H1 (cell line): ENCODE data around the gene IFITM10. TPM values are rescaled to one million over a fixed set of nuclear protein-coding genes. Genes with fewer than 3 reads are reported as not detected.

Experiments used
- CTCF ChIA-PET: fragments of 300-600 bp; sonication (Branson Sonifier 250); formaldehyde crosslinking; loops from one replicate; lab custom pipeline; 2021; ENCODE audit not compliant: partially characterized antibody; lab: Charles Lee
- POLR2A ChIA-PET: fragments of 300-600 bp; sonication (Branson Sonifier 250); formaldehyde crosslinking; loops from one replicate; lab custom pipeline; 2021; ENCODE audit warnings: inconsistent platforms; ENCODE audit not compliant: partially characterized antibody; lab: Charles Lee
- DNase-seq, 2 experiments: peaks; one replicate each; pipeline versions ENCODE4 v3.0.0 to v3.0.0-alpha.2; 2010 to 2022; ENCODE audit warnings: low spot score in 2 of 2, low read depth in 1 of 2, mixed read lengths in 1 of 2
- FAIRE-seq: peaks from 2 replicates; lab custom pipeline; 2011; peaks lifted over from hg19 to GRCh38; lab: Jason Lieb, UNC
- H2AFZ ChIP-seq: 2 replicates; pipeline ENCODE4 v1.8.1; 2012; ENCODE audit warnings: low read length, inconsistent platforms
- H2AK5ac ChIP-seq: 2 replicates; pipeline ENCODE4 v1.6.1; 2013; ENCODE audit warnings: low read depth, low read length
- H2BK120ac ChIP-seq: replicated peaks from 2 replicates; pipeline ENCODE3; 2013; ENCODE audit warnings: low read depth, low read length, inconsistent platforms
- H2BK12ac ChIP-seq: 2 replicates; pipeline ENCODE4 v1.6.1; 2013; ENCODE audit warnings: low read depth, low read length
- H2BK15ac ChIP-seq: 2 replicates; pipeline ENCODE4 v1.6.1; 2013; ENCODE audit warnings: low read length
- H2BK20ac ChIP-seq: 2 replicates; pipeline ENCODE4 v1.6.1; 2013; ENCODE audit warnings: low read length
- H2BK5ac ChIP-seq: 2 replicates; pipeline ENCODE4 v1.6.1; 2013; ENCODE audit warnings: low read depth, low read length
- H3K14ac ChIP-seq: 2 replicates; pipeline ENCODE4 v1.6.1; 2013; ENCODE audit warnings: inconsistent platforms; ENCODE audit not compliant: insufficient read length
- H3K18ac ChIP-seq: 2 replicates; pipeline ENCODE4 v1.6.1; 2013; ENCODE audit warnings: low read length; ENCODE audit errors: extremely low read depth
- H3K23ac ChIP-seq: 2 replicates; pipeline ENCODE4 v1.6.1; 2013; ENCODE audit warnings: inconsistent platforms; ENCODE audit not compliant: insufficient read length
- H3K23me2 ChIP-seq: 2 replicates; pipeline ENCODE4 v1.6.1; 2013; ENCODE audit warnings: low read depth, low read length
- H3K27ac ChIP-seq: 2 replicates; pipeline ENCODE4 v1.6.1; 2011; ENCODE audit warnings: low read depth, low read length, inconsistent platforms
- H3K27me3 ChIP-seq, 4 experiments: replicated peaks in 1 of 4; 1 replicate in 1 of 4; 2 replicates in 3 of 4; pipeline versions ENCODE4 v1.6.1 to v1.8.1; 2011 to 2013; ENCODE audit warnings: low read length in 3 of 4, mild to moderate bottlenecking in 3 of 4, inconsistent platforms in 2 of 4, mixed read lengths in 2 of 4, moderate library complexity in 1 of 4; ENCODE audit not compliant: control insufficient read depth in 3 of 4, insufficient read depth in 3 of 4; ENCODE audit errors: extremely low read depth in 1 of 4
- H3K36me3 ChIP-seq, 4 experiments: 2 replicates each; pipeline versions ENCODE4 v1.6.1 to v1.8.1; 2011 to 2013; ENCODE audit warnings: mild to moderate bottlenecking in 4 of 4, low read length in 3 of 4, moderate library complexity in 2 of 4, control low read depth in 1 of 4, inconsistent platforms in 1 of 4; ENCODE audit not compliant: insufficient read depth in 4 of 4, control insufficient read depth in 2 of 4
- H3K4ac ChIP-seq: replicated peaks from 2 replicates; pipeline ENCODE3; 2013; ENCODE audit warnings: low read length, low read depth, mixed read lengths, inconsistent platforms; ENCODE audit not compliant: insufficient read length
- H3K4me1 ChIP-seq, 4 experiments: replicated peaks in 1 of 4; 1 replicate in 1 of 4; 2 replicates in 3 of 4; pipeline versions ENCODE4 v1.6.1 to v1.8.1; 2011 to 2013; ENCODE audit warnings: low read length in 3 of 4, inconsistent platforms in 2 of 4, mixed read lengths in 1 of 4; ENCODE audit not compliant: insufficient read depth in 4 of 4, control insufficient read depth in 3 of 4
- H3K4me2 ChIP-seq, 2 experiments: 2 replicates each; pipeline versions ENCODE4 v1.6.1 to v1.8.1; 2011 to 2013; ENCODE audit warnings: low read depth in 2 of 2, low read length in 2 of 2, control low read depth in 1 of 2, inconsistent platforms in 1 of 2, mild to moderate bottlenecking in 1 of 2; ENCODE audit not compliant: insufficient read depth in 1 of 2
- H3K4me3 ChIP-seq, 4 experiments: fragments of 200-600, 300-600 bp in 1 of 4; sonication (generic), shearing (Covaris generic), sonication (Bioruptor Twin) in 1 of 4; 2 replicates each; pipeline versions ENCODE4 v1.5.1 to v1.8.1; 2011 to 2016; ENCODE audit warnings: low read length in 4 of 4, low read depth in 3 of 4, control low read depth in 2 of 4, inconsistent platforms in 2 of 4, mild to moderate bottlenecking in 2 of 4, mixed read lengths in 1 of 4, moderate library complexity in 1 of 4; ENCODE audit not compliant: insufficient read depth in 2 of 4; ENCODE audit errors: extremely low read depth in 1 of 4
- H3K56ac ChIP-seq: replicated peaks from 2 replicates; pipeline ENCODE3; 2013; ENCODE audit warnings: low read depth, mild to moderate bottlenecking, mixed read lengths, low read length, inconsistent platforms; ENCODE audit not compliant: insufficient read length
- H3K79me1 ChIP-seq: 2 replicates; pipeline ENCODE4 v1.6.1; 2013; ENCODE audit warnings: low read depth, low read length, control low read depth
- H3K79me2 ChIP-seq, 2 experiments: 2 replicates each; pipeline versions ENCODE4 v1.6.1 to v1.8.1; 2012 to 2013; ENCODE audit warnings: low read length in 2 of 2, mild to moderate bottlenecking in 2 of 2, inconsistent platforms in 1 of 2; ENCODE audit not compliant: insufficient read depth in 2 of 2, control insufficient read depth in 1 of 2
- H3K9ac ChIP-seq, 4 experiments: replicated peaks in 1 of 4; 1 replicate in 1 of 4; 2 replicates in 3 of 4; pipeline versions ENCODE4 v1.6.1 to v1.8.1; 2011 to 2013; ENCODE audit warnings: low read depth in 3 of 4, low read length in 3 of 4, control low read depth in 2 of 4, mild to moderate bottlenecking in 2 of 4, moderate library complexity in 2 of 4, inconsistent platforms in 1 of 4; ENCODE audit errors: extremely low read depth in 1 of 4
- H3K9me3 ChIP-seq, 2 experiments: 2 replicates each; pipeline versions ENCODE4 v1.6.1 to v1.8.1; 2012 to 2013; ENCODE audit warnings: mild to moderate bottlenecking in 2 of 2, moderate library complexity in 2 of 2, control low read depth in 1 of 2, inconsistent platforms in 1 of 2, low read depth in 1 of 2, low read length in 1 of 2, mixed read lengths in 1 of 2; ENCODE audit not compliant: insufficient read depth in 2 of 2
- H4K20me1 ChIP-seq, 2 experiments: replicated peaks in 1 of 2; 2 replicates each; pipeline versions ENCODE3 to v1.8.1; 2011 to 2013; ENCODE audit warnings: inconsistent platforms in 2 of 2, low read length in 2 of 2, mild to moderate bottlenecking in 1 of 2; ENCODE audit not compliant: insufficient read depth in 2 of 2, control insufficient read depth in 1 of 2
- H4K5ac ChIP-seq: 2 replicates; pipeline ENCODE4 v1.6.1; 2013; ENCODE audit warnings: low read length, low read depth, mixed read lengths, inconsistent platforms; ENCODE audit not compliant: insufficient read length
- H4K8ac ChIP-seq: 2 replicates; pipeline ENCODE4 v1.8.0; 2013; ENCODE audit warnings: mild to moderate bottlenecking, moderate library complexity, low read length, inconsistent platforms; ENCODE audit not compliant: insufficient read depth; ENCODE audit errors: extremely low read depth
- H4K91ac ChIP-seq: replicated peaks from 2 replicates; pipeline ENCODE3; 2013; ENCODE audit warnings: low read length, mixed read lengths, inconsistent platforms; ENCODE audit not compliant: insufficient read length
- ASH2L ChIP-seq: fragments of 200-600, 300-600 bp; sonication (generic); IDR thresholded peaks from one replicate; pipeline ENCODE4 v1.7.1; 2017; ENCODE audit warnings: low read length
- E2F6 ChIP-seq: IDR thresholded peaks from 2 replicates; pipeline ENCODE4 v1.6.1; 2012; ENCODE audit warnings: inconsistent platforms
- GABPA ChIP-seq: IDR thresholded peaks from 2 replicates; pipeline ENCODE4 v1.6.1; 2011; ENCODE audit warnings: mild to moderate bottlenecking, low read length, moderate library complexity, borderline replicate concordance; ENCODE audit not compliant: insufficient read depth
- USF2 ChIP-seq: IDR thresholded peaks from 2 replicates; pipeline ENCODE4 v1.6.1; 2011; ENCODE audit warnings: low read length, improper control_type of control experiment
- WGBS, 2 experiments: shearing (Covaris generic) in 1 of 2; methylation state at CpG; one replicate each; pipeline versions ENCODE4 v1.1.6 to v1.1.7; 2013 to 2015; ENCODE audit warnings: low lambda C conversion rate in 2 of 2, mixed read lengths in 2 of 2, inconsistent platforms in 1 of 2, low coverage in 1 of 2, missing lambda C conversion rate in 1 of 2; ENCODE audit not compliant: insufficient replicate concordance in 2 of 2, insufficient coverage in 1 of 2, insufficient read length in 1 of 2; ENCODE audit errors: extremely low coverage in 1 of 2, missing lambda C conversion rate in 1 of 2; 5-methylcytosine and 5-hydroxymethylcytosine counted together
- polyA plus RNA-seq, 7 experiments: library from polyadenylated mRNA; depleted of rRNA in 3 of 7; stranded (reverse) in 5 of 7; unstranded in 2 of 7; fragments of >200 nt in 5 of 7; fragments of 200-250 nt in 2 of 7; gene quantifications; 1 replicate in 5 of 7; 2 replicates in 1 of 7; 4 replicates in 1 of 7; pipeline versions ENCODE4 v1.2.1 to v1.2.3, GENCODE V29; 2011 to 2013; ENCODE audit warnings: missing spikeins in 2 of 7, mixed read lengths in 2 of 7
- total RNA-seq: library from RNA; stranded (reverse); fragmentation: NEBNext Ultra II Directional; extraction: Animal tissue kit (Norgen Biotek cat#: 25700); gene quantifications from 2 replicates; pipeline ENCODE4 v1.2.1, GENCODE V29; 2021

The IFITM10 gene
- total and polyA plus RNA-seq, 2 of the 8 experiments (the other 6 are each of a cell fraction or from before 2014, with no cell fraction given) = 0.08 to 0.22 TPM

- FAIRE-seq = no peak
- peaks cover 2 to 10% (median 4%) of the 10 kb centered on the region in 4 experiments; a peak in 5 of 7 replicates for H3K4me1 ChIP-seq
- DNase-seq = no peak
- H3K79me2 ChIP-seq = no peaks in the 10 kb centered on the region
- ChIA-PET CTCF (interaction anchor here (1.1 to 4.2 kb wide), 6 partner anchors 9 to 93 kb away, joined by 3 to 21 read pairs (median 3); no protein-coding TSS in a partner anchor), POLR2A (no interaction called here)
- H4K8ac ChIP-seq = no peak overlapping the region
- no peak overlapping the region for H3K14ac ChIP-seq
- no peak overlapping the region for H2BK5ac ChIP-seq
- H4K5ac ChIP-seq = no peak overlapping the region
- H3K56ac ChIP-seq = no peak overlapping the region
- H3K36me3 ChIP-seq = no peaks in the 10 kb centered on the region
- H3K4me2 ChIP-seq = no peak overlapping the region
- no peak overlapping the region for H2BK120ac ChIP-seq
- no peak overlapping the region for H4K91ac ChIP-seq
- H3K18ac ChIP-seq = no peak overlapping the region
- no peak overlapping the region for H2AFZ ChIP-seq
- no peak overlapping the region for H3K27ac ChIP-seq
- H3K4ac ChIP-seq = no peak overlapping the region
- H3K27me3 ChIP-seq = peaks cover 0 to 3% (median 0%) of the 10 kb centered on the region in 4 experiments; a peak in 1 of 7 replicates
- no peak overlapping the region for H2AK5ac ChIP-seq
- H3K23me2 ChIP-seq = no peaks in the 10 kb centered on the region
- H3K9me3 ChIP-seq = no peaks in the 10 kb centered on the region
- H2BK20ac ChIP-seq = no peak overlapping the region
- no peak overlapping the region for H3K9ac ChIP-seq
- TF ChIP-seq GABPA = no peak
- no peak for TF ChIP-seq USF2
- no peak for TF ChIP-seq ASH2L
- no peak for TF ChIP-seq E2F6
- H3K4me3 ChIP-seq = no peak overlapping the region
- no peak overlapping the region for H2BK15ac ChIP-seq
- no peaks in the 10 kb centered on the region for H4K20me1 ChIP-seq
- no peak overlapping the region for H3K23ac ChIP-seq
- WGBS, 2 experiments = 97% methylated on average over 4 of the region's 4 CpGs; no CpG with 5 or more reads in 1 of the 2 experiments
- no peaks in the 10 kb centered on the region for H3K79me1 ChIP-seq
- H2BK12ac ChIP-seq = no peak overlapping the region
These were observed 36.1 kb upstream of the IFITM10 start for GRCh38 chr11:1786466-1786865.
